Right lobe of liver (tissue), 4 donors: ENCODE data around the gene HOXD9.

Experiments used
- POLR2A ChIP-seq: fragments of 450-650 bp; IDR thresholded peaks from one replicate; pipeline ENCODE4 v1.6.1; 2017; ENCODE audit warnings: antibody characterized with exemption, mild to moderate bottlenecking
- TF ChIP-seq, protein P1 (sequence below), 4 donors: fragments of 200-600 bp in 3 of 4; fragments of 450-650 bp in 1 of 4; IDR thresholded peaks; one replicate each; pipeline versions ENCODE4 v1.5.1 to v1.8.0; 2016 to 2022; ENCODE audit warnings: antibody characterized with exemption in 4 of 4, mild to moderate bottlenecking in 2 of 4
- donor health status: DM: no; HTN: no; CAD: no.
- donor health status: DM: no; HTN: no; CAD: no.
- donor health status: DM: no; HTN: yes; CAD: no.

GRCh38 chr2:176149481-176149938 lies 27.0 kb downstream of the HOXD9 start:
- TF ChIP-seq, protein P1, sequence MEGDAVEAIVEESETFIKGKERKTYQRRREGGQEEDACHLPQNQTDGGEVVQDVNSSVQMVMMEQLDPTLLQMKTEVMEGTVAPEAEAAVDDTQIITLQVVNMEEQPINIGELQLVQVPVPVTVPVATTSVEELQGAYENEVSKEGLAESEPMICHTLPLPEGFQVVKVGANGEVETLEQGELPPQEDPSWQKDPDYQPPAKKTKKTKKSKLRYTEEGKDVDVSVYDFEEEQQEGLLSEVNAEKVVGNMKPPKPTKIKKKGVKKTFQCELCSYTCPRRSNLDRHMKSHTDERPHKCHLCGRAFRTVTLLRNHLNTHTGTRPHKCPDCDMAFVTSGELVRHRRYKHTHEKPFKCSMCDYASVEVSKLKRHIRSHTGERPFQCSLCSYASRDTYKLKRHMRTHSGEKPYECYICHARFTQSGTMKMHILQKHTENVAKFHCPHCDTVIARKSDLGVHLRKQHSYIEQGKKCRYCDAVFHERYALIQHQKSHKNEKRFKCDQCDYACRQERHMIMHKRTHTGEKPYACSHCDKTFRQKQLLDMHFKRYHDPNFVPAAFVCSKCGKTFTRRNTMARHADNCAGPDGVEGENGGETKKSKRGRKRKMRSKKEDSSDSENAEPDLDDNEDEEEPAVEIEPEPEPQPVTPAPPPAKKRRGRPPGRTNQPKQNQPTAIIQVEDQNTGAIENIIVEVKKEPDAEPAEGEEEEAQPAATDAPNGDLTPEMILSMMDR (IDR thresholded peaks at IDR 0.05): no peak
- TF ChIP-seq POLR2A: no peak
